ENCODE measurements around the gene TAC4.

GRCh38 chr17:49866882-49867413, 19.1 kb upstream of the TAC4 start:
- TF ChIP-seq CTCF (IDR thresholded peaks at IDR 0.05) (no peak), POLR2A (IDR thresholded peaks at IDR 0.05) (no peak), POLR2AphosphoS5 (IDR thresholded peaks at IDR 0.05) (no peak)

All from breast epithelium (tissue), 3 donors.